GM10248 (cell line): ENCODE data around the gene CYP8B1.
"Not testable (repeated sequence)": the region's sequence is repeated elsewhere in the genome, so short reads cannot be mapped to it uniquely, and the experiment has no call there.

Experiments
- CTCF ChIA-PET: fragments of 300-600 bp; sonication (Branson Sonifier 250); formaldehyde crosslinking; extraction: SDS; loops from one replicate; lab custom pipeline; 2021; ENCODE audit warnings: antibody characterized with exemption; lab: Yijun Ruan, JAX
- POLR2A ChIA-PET: fragments of 350-650 bp; sonication (Branson Sonifier 250); formaldehyde crosslinking; extraction: SDS; loops from one replicate; lab custom pipeline; 2020; ENCODE audit warnings: antibody characterized with exemption; lab: Yijun Ruan, JAX
- DNase-seq: peaks from one replicate; pipeline ENCODE4 v3.0.0; 2012; ENCODE audit errors: extremely low spot score
- TF ChIP-seq, protein P1 (sequence below): IDR thresholded peaks from 2 replicates; pipeline ENCODE4 v1.5.1; 2012; ENCODE audit warnings: mild to moderate bottlenecking, low read depth; ENCODE audit errors: extremely low read depth, missing control alignments, control extremely low read depth

CYP8B1 gene

DNA sequence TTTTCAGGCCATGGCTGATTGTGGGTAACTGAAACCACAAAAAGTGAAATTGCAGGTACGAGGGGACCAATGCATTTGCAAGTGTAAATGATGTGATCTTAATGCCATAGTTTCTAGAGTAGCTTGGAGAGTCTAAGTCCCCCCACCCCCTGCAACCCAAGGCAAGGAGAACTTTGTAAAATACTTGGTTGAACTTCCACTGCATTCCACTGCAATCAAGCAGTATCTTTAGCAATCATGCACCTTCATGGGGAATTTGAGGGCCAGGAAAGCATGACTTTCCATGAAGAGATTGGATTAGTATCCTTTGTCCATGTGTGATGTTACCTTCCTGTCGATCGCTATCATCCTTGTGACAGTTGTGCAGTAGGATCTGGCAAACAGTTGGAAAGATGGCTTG, 11.4 kb upstream of the CYP8B1 start:
- TF ChIP-seq, protein P1, sequence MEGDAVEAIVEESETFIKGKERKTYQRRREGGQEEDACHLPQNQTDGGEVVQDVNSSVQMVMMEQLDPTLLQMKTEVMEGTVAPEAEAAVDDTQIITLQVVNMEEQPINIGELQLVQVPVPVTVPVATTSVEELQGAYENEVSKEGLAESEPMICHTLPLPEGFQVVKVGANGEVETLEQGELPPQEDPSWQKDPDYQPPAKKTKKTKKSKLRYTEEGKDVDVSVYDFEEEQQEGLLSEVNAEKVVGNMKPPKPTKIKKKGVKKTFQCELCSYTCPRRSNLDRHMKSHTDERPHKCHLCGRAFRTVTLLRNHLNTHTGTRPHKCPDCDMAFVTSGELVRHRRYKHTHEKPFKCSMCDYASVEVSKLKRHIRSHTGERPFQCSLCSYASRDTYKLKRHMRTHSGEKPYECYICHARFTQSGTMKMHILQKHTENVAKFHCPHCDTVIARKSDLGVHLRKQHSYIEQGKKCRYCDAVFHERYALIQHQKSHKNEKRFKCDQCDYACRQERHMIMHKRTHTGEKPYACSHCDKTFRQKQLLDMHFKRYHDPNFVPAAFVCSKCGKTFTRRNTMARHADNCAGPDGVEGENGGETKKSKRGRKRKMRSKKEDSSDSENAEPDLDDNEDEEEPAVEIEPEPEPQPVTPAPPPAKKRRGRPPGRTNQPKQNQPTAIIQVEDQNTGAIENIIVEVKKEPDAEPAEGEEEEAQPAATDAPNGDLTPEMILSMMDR, result no peak
- ChIA-PET POLR2A (no interaction called here), CTCF (interaction anchor here (0.7 to 1.2 kb wide), 2 partner anchors 12 to 141 kb away, joined by 3 read pairs; no protein-coding TSS in a partner anchor)
- DNase-seq, result no peak

DNA sequence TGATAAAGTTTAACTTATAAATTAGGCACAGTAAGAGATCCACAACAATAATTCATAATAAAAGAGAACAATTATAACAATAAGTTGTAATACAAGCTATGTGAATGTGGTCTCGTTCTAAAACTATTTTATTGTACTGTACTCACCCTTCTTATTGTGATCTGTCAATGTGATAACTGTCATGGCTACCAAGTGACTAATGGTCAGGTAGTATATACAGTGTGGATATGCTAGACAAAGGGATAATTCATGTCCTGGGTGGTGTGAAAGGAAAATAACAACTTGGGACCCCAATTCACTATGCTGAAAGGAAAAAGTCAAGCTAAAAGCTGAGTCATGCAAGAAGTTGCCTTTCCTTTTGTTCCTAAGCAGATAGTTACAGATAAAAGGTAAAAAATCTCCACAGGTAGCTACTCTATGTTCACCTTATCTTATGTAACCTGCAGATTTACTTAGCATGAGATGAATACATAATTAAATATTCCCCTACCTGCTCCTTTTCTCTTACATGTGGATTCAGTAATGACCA, 10.7 kb upstream of the CYP8B1 start:
- no peak for DNase-seq
- CTCF ChIA-PET, result interaction anchor here (0.7 kb wide), 1 partner anchor 140 kb away, joined by 3 read pairs; no protein-coding TSS in a partner anchor
- TF ChIP-seq, protein P1, result no peak
- POLR2A ChIA-PET, result no interaction called here

DNA sequence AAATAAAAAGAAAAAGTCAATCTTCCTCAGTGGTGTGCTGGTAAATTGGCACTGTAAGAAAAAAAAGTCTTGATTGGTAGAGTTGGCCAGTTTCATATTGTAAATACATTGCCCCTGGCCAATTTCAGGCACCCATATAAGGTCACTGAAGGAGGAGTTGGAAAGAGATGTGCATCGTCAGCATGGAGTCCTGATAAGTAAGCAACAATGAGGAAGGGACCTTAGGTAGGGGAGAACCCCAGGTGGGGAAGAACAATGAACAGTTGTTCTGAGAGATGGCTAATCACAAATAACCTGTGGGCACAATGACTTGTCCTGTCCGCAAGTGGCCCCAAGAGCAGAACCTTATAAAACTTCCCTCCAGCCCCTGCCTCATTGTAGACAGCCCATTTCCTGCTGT, 8.6 kb upstream of the CYP8B1 start:
- TF ChIP-seq, protein P1, result no peak
- DNase-seq, result no peak
- ChIA-PET POLR2A (no interaction called here), CTCF (interaction anchor here (1.1 to 1.2 kb wide), 2 partner anchors 53 to 104 kb away, joined by 3 read pairs; no protein-coding TSS in a partner anchor)

DNA sequence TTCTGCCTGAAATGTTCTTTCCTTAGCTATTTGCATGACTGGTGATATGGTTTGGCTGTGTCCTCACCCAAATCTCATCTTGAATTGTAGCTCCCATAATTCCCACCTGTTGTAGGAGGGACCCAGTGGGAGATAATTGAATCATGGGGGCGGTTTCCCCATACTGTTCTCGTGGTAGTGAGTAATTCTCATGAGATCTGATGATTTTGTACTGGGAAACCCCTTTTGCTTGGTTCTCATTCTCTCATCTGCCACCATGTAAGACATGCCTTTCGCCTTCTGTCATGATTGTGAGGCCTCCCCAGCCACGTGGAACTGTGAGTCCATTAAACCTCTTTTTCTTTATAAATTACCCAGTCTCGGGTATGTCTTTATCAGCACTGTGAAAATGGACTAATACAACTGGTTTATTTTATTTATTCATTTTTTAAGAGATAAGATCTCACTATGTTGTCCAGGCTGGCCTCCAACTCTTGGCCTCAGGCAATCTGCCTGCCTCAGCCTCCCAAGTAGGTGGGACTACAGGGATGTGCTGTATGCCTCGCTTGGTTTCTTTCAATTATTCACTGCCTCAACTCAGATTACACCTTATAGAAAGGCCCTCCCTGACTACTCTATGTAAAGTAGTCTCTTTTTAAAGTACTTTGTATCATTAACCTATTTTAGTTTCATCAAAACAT, 7.7 kb upstream of the CYP8B1 start:
- CTCF ChIA-PET, result interaction anchor here (1.1 to 2.8 kb wide), 5 partner anchors 9 to 103 kb away, joined by 3 to 33 read pairs (median 3); no protein-coding TSS in a partner anchor
- DNase-seq, POLR2A ChIA-PET: not testable (repeated sequence)

DNA sequence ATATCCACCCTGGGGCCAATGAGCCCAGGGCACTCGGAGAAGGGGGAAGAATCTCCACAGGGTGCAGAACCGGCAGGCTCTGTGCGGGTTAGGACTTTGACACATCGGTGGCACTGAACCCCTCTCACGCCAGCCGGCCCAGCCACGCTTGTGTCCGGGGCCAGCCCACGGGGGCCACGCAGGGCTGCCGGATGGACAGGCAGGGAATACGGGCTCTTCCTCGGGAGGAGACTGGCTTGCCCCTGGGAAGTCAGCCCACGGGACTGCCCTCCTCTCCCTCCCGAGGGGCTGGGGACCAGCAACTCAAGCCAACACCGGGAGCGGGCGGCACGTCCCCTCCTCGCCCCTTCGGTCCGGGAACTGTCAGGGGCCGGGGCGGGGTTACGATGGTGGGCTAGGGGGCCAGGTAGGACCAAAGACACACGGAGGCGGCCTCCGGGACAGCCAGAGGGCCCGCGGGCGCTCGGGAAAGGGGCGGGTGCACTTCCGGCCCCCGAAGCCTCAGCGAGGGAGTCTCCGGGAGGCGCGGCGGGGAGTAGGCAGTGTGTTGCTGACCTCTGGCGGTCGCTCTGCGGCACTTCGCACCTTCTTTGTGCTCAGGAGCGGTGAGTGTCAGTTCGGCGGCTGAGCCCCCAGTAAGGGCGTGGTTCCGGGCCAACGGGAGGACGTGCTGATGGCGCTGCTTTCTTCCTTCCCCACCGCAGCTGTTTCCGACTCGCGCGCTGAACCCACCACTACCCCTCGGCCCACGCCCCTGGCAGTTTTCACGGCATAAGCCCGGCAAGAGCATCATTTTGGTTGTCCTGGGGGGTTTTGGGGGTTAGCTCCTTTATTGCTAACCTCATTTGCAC, 5.1 kb upstream of the CYP8B1 start:
- TF ChIP-seq, protein P1, result peak; percentile 95
- ChIA-PET CTCF (interaction anchor here (0.6 to 2.8 kb wide), 47 partner anchors 9 to 379 kb away, joined by 3 to 33 read pairs (median 4); partner anchors contain the start of gene HIGD1A), POLR2A (no interaction called here)
- DNase-seq, result peak; percentile 94

DNA sequence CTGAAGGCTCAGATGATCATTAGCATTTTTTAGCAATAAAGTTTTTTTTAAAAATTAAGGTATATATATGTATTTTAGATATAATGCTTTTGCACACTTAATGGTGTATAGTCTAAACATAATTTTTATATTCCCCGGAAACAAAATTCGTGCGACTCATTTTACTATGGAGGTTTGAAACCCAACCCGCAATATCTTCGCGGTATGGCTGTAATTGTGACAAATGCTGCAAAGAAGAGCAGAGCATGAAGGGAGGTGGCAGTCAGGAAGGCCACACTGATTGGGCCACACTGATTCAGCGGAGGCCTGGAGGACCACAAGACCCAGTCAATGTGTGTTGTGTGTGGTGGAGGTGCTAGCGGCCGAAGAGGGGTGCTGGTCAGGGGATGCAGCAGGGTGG, 4.5 kb upstream of the CYP8B1 start:
- CTCF ChIA-PET, result interaction anchor here (1.0 to 3.7 kb wide), 3 partner anchors 48 to 100 kb away, joined by 3 to 16 read pairs (median 10); no protein-coding TSS in a partner anchor
- no peak for DNase-seq
- TF ChIP-seq, protein P1, result no peak
- POLR2A ChIA-PET, result no interaction called here
